ENCODE measurements around the gene MIEF1.

Gene MIEF1

GRCh38 chr22:39558950-39559349 lies 56.9 kb downstream of the MIEF1 start:
- no peak for DNase-seq (ENCODE audit: low read depth)

- DNase-seq (ENCODE audit: low read depth) = no peak
These were observed 57.5 kb downstream of the MIEF1 start for GRCh38 chr22:39559456-39560105.

GRCh38 chr22:39560127-39560526 lies 58.0 kb downstream of the MIEF1 start:
- no peak for DNase-seq (ENCODE audit: low read depth)

GRCh38 chr22:39562839-39563489 lies 60.9 kb downstream of the MIEF1 start:
- DNase-seq (ENCODE audit: low read depth) = no peak

- DNase-seq (ENCODE audit: low read depth) = no peak
These were observed 61.7 kb downstream of the MIEF1 start for GRCh38 chr22:39563571-39564428.

- no peak for DNase-seq (ENCODE audit: low read depth)
These were observed 63.4 kb downstream of the MIEF1 start for GRCh38 chr22:39565414-39565944.

GRCh38 chr22:39567135-39567946 lies 65.3 kb downstream of the MIEF1 start:
- DNase-seq (ENCODE audit: low read depth) = no peak
